Upper lobe of right lung (tissue), 1 donor: ENCODE data around the gene MECP2. TPM values are rescaled to one million over a fixed set of nuclear protein-coding genes. Genes with fewer than 3 reads are reported as not detected.

Experiments used
- ATAC-seq: fragments of 200-7000 bp; cut with Tn5 transposase; one replicate; pipeline ENCODE4 v1.9.1; 2020; ENCODE audit warnings: mild to moderate bottlenecking, moderate library complexity
- DNase-seq: peaks from one replicate; pipeline ENCODE4 v3.0.0-alpha.2; 2020
- H3K27ac ChIP-seq: fragments of 200-600 bp; one replicate; pipeline ENCODE4 v1.8.0; 2022
- H3K27me3 ChIP-seq: fragments of 200-600 bp; one replicate; pipeline ENCODE4 v1.8.0; 2022; ENCODE audit warnings: mild to moderate bottlenecking
- H3K36me3 ChIP-seq: fragments of 200-600 bp; one replicate; pipeline ENCODE4 v1.8.0; 2022
- H3K4me1 ChIP-seq: fragments of 200-600 bp; one replicate; pipeline ENCODE4 v1.8.0; 2022
- H3K4me3 ChIP-seq: fragments of 200-600 bp; one replicate; pipeline ENCODE4 v1.8.0; 2022; ENCODE audit warnings: mild to moderate bottlenecking
- H3K9me3 ChIP-seq: fragments of 200-600 bp; one replicate; pipeline ENCODE4 v1.8.0; 2022
- CTCF ChIP-seq: fragments of 200-600 bp; IDR thresholded peaks from one replicate; pipeline ENCODE4 v1.8.0; 2022; ENCODE audit warnings: antibody characterized with exemption
- intact Hi-C: fragments of 100-400 bp; cut with DNase I; formaldehyde crosslinking; loops from one replicate; pipeline ENCODE4 v1.11.0; 2022
- total RNA-seq: library from RNA; stranded (reverse); fragmentation: NEBNext Ultra II Directional; extraction: Animal tissue kit (Norgen Biotek cat#: 25700); gene quantifications from one replicate; pipeline ENCODE4 v1.2.1, GENCODE V29; 2021
- donor health status: DM: no; HTN: yes; CAD: no; lungs with severe emphysema.

MECP2 gene
- total RNA-seq, 1 donor from 2014 or later = 58.6 TPM

GRCh38 chrX:154019633-154020528 is 77.6 kb downstream of the MECP2 start, which contains the start of gene IRAK1:
Gene IRAK1 (minus strand): TSS chrX:154019902. CDS start chrX:154019812, 90 bp downstream.
- Histone ChIP-seq H3K9me3 (no peaks in the 10 kb centered on the region), H3K36me3 (peaks cover 10% of the 10 kb centered on the region), H3K4me3 (peak within 1 kb of the TSS; percentile 58), H3K27ac (peak within 1 kb of the TSS; percentile 87), H3K27me3 (no peaks in the 10 kb centered on the region), H3K4me1 (no peaks in the 10 kb centered on the region)
- DNase-seq (peak; percentile 85), ATAC-seq (peak; percentile 92)
- intact Hi-C loops = no loop called here
- TF ChIP-seq CTCF = no peak

DNA sequence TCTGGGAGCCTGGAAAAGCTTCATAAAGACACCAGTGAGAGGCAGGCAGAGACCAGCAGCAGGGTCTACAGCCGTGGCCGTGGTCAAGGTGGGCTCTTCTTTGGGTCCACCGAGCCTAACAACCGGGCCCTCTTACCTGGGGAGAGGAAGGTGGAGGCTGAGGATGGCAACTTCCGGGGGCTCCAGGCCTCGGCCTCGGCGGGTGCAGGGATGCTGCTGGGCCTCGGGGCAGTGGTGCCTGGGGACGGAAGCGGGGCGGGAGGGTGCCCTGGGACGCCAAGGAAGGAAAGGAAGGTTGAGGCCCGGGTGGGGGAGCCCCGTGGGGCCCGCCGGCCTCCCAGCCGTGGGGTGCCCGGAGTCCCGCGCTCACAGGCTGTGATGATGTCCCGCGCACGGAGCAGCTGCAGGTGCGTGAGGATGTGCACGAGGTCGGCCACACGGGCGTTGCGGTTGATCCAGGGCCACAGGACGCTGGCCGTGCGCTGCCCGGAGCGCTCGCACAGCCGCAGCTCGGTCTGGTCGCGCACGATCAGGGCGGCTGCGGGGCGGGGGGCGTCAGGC is 78.4 kb downstream of the MECP2 start:
- H3K4me1 ChIP-seq = no peaks in the 10 kb centered on the region
- ATAC-seq (no peak), DNase-seq (peak; percentile 66)
- no peaks in the 10 kb centered on the region for H3K27me3 ChIP-seq
- H3K27ac ChIP-seq = peak overlapping the region; percentile 81
- no peaks in the 10 kb centered on the region for H3K9me3 ChIP-seq
- peaks cover 10% of the 10 kb centered on the region for H3K36me3 ChIP-seq
- TF ChIP-seq CTCF = no peak
- intact Hi-C loops = no loop called here
- H3K4me3 ChIP-seq = peak overlapping the region; percentile 57

DNA sequence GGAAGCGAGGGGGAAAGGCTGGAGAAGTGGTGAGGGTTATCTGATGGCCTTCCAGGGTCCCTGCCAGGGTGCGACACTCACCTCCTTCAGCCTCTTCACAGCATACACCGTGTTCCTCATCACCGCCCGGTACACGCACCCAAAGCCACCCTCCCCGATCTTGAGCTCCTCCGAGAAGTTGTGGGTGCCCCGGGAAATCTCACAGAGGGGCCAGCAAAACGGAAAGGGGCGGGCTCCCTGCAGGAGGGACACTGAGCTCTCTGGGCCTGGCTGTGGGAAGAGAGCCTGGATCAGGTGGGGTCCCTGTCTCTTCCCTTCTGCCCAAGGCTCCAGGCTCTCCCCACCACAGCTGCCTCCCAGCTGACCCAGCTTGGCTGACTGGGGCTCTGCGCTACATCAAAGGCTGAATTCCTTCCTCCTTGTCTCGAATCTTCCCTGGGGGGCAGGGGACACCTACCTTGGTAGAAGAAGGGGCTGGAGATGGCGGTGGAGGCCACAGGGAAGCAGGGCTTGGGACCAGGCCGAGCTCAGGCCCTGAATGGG is 78.9 kb downstream of the MECP2 start:
- Histone ChIP-seq H3K36me3 (peaks cover 10% of the 10 kb centered on the region), H3K4me1 (no peaks in the 10 kb centered on the region), H3K9me3 (no peaks in the 10 kb centered on the region), H3K27me3 (no peaks in the 10 kb centered on the region), H3K4me3 (peak overlapping the region; percentile 57), H3K27ac (peak overlapping the region; percentile 81)
- intact Hi-C loops = no loop called here
- DNase-seq = no peak
- TF ChIP-seq CTCF = no peak
- ATAC-seq = no peak

- H3K27me3 ChIP-seq = no peaks in the 10 kb centered on the region
- H3K4me1 ChIP-seq = no peaks in the 10 kb centered on the region
- no peak for TF ChIP-seq CTCF
- H3K9me3 ChIP-seq = no peaks in the 10 kb centered on the region
- H3K4me3 ChIP-seq = peak overlapping the region; percentile 57
- DNase-seq (no peak), ATAC-seq (no peak)
- peaks cover 10% of the 10 kb centered on the region for H3K36me3 ChIP-seq
- intact Hi-C loops = no loop called here
- H3K27ac ChIP-seq = no peak overlapping the region
Measured at GRCh38 chrX:154017766-154018517, 79.6 kb downstream of the MECP2 start.

- Histone ChIP-seq H3K4me1 (no peaks in the 10 kb centered on the region), H3K4me3 (no peak overlapping the region), H3K27me3 (no peaks in the 10 kb centered on the region), H3K36me3 (peaks cover 10% of the 10 kb centered on the region), H3K27ac (no peak overlapping the region), H3K9me3 (no peaks in the 10 kb centered on the region)
- no peak for ATAC-seq
- intact Hi-C loops = no loop called here
- no peak for DNase-seq
- TF ChIP-seq CTCF = no peak
Measured at GRCh38 chrX:154016366-154017076, 81.0 kb downstream of the MECP2 start.
